AG10803 (cell line): ENCODE data around the gene MRPL10.

Experiments
- DNase-seq: peaks from one replicate; pipeline ENCODE4 v3.0.0; 2010; ENCODE audit warnings: low read depth
- H3K4me3 ChIP-seq: 2 replicates; pipeline ENCODE4 v1.5.1; 2011; ENCODE audit warnings: mild to moderate bottlenecking, low read length, control low read depth
- CTCF ChIP-seq: conservative IDR thresholded peaks from 2 replicates; pipeline ENCODE4 v1.5.1; 2011; ENCODE audit warnings: mild to moderate bottlenecking, low read length, control low read depth, inconsistent platforms

The MRPL10 gene

GRCh38 chr17:47857551-47858455 lies 26.5 kb upstream of the MRPL10 start:
- no peak overlapping the region for H3K4me3 ChIP-seq
- DNase-seq, result no peak
- no peak for TF ChIP-seq CTCF

- no peak for TF ChIP-seq CTCF
- DNase-seq, result no peak
- no peak overlapping the region for H3K4me3 ChIP-seq
Measured at GRCh38 chr17:47856830-47857229, 25.5 kb upstream of the MRPL10 start.

GRCh38 chr17:47855737-47856136 lies 24.4 kb upstream of the MRPL10 start:
- H3K4me3 ChIP-seq, result no peak overlapping the region
- TF ChIP-seq CTCF, result no peak
- DNase-seq, result no peak

DNA sequence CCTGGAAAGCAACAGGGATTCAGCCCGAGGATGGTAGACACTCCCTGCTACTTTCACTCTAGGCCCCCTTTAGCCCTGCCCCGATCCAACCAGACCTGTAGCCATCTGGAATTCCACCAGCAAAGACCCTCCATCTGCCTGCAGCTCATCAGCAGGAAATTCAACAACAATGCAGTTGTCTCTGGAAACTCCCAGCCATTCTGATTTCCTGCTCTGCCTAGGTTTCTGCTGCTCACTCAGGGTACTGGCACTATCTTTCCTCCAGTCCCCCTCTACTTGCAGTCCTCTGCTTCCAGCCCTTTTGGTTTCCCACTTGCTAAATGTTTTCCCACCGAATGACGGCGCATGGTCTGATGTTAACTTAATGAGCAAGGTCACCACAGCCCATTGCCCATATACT lies 22.3 kb upstream of the MRPL10 start:
- no peak overlapping the region for H3K4me3 ChIP-seq
- no peak for TF ChIP-seq CTCF
- no peak for DNase-seq

DNA sequence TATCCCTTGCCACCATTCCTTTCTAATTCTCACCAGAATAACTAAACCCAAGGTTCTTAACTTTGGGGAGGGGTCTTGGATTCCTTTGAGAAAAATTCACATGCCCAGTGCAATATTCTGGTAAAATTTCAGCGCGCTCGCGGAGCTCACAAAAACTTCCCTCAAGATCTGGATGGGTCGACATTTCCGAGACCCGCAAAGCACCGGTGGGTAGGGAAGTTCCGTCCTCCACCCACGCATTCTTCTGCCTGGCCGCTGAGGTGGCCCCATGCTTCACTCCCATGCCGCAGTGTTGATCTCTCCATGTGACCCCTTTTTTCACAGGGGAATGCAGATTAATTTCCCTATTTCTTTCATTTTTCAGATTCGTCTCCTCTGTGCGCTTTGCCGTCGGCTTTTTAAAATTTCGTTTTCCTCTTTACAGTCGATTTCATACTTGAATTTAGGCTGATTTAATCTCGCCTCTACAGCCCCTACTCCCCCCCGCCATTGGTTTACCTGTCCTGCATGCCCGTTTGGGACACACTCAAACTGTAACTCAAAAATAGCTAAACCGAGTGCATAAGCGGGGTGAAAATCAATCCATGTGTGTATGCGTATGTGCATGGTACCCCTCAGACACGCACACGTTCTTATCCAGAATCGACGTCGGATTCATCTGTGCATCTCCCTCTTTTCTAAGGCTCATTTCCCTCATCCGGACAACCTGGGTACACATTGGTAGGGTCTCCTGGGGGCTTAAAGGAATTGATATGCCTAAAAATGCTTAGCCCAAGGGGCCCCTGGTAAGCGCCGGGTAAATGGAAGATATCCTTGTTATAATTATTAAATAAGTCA lies 21.0 kb upstream of the MRPL10 start:
- no peak overlapping the region for H3K4me3 ChIP-seq
- DNase-seq, result no peak
- no peak for TF ChIP-seq CTCF

GRCh38 chr17:47851764-47852112 lies 20.4 kb upstream of the MRPL10 start:
- DNase-seq, result no peak
- no peak overlapping the region for H3K4me3 ChIP-seq
- no peak for TF ChIP-seq CTCF
